Measurements from ENCODE around the gene TMEM170A.

DNA sequence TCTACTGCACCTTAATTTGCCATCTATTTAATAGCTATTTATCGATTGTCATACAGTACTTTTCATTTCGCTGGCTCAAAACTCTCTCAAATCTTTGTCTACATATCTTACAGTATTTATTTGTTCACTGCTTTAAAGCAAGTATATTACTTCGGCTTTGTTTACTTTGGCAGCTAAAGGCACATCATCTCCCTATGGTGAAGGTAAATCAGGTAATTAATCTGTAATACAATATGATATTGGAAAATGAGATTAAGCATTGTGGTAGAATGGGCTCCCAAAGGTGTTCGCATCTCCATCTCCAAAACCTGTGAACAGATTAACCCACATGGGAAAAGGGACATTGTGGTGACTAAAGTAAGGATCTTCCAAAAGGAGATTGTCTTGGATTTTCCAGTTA, 6.5 kb downstream of the TMEM170A start:
- TF ChIP-seq, protein P1, sequence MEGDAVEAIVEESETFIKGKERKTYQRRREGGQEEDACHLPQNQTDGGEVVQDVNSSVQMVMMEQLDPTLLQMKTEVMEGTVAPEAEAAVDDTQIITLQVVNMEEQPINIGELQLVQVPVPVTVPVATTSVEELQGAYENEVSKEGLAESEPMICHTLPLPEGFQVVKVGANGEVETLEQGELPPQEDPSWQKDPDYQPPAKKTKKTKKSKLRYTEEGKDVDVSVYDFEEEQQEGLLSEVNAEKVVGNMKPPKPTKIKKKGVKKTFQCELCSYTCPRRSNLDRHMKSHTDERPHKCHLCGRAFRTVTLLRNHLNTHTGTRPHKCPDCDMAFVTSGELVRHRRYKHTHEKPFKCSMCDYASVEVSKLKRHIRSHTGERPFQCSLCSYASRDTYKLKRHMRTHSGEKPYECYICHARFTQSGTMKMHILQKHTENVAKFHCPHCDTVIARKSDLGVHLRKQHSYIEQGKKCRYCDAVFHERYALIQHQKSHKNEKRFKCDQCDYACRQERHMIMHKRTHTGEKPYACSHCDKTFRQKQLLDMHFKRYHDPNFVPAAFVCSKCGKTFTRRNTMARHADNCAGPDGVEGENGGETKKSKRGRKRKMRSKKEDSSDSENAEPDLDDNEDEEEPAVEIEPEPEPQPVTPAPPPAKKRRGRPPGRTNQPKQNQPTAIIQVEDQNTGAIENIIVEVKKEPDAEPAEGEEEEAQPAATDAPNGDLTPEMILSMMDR (IDR thresholded peaks at IDR 0.05; ENCODE audit: low read length), result no peak
- TF ChIP-seq EZH2 (IDR thresholded peaks at IDR 0.05; ENCODE audit: borderline replicate concordance, low read length), result no peak

Data from OCI-LY1 (cell line).